GM21390 (cell line): ENCODE results near the gene PPFIBP1.

ENCODE experiments used
- ATAC-seq: cut with Tn5 transposase; IDR thresholded peaks from one replicate; pipeline ENCODE4 v1.9.1; 2021; ENCODE audit not compliant: unreplicated experiment

Gene PPFIBP1

GRCh38 chr12:27523642-27524493 is at the start of gene PPFIBP1:
PPFIBP1 (plus strand) TSS chr12:27524206; CDS start chr12:27633397, 109,191 bp downstream.
- peak; percentile 97 for ATAC-seq

- ATAC-seq, result no peak
Observed at GRCh38 chr12:27474344-27474743, 49.7 kb upstream of the PPFIBP1 start.

GRCh38 chr12:27477049-27477448 is 47.0 kb upstream of the PPFIBP1 start:
- no peak for ATAC-seq

- no peak for ATAC-seq
Observed at GRCh38 chr12:27478949-27479348, 45.1 kb upstream of the PPFIBP1 start.

GRCh38 chr12:27480016-27480415 is 44.0 kb upstream of the PPFIBP1 start:
- no peak for ATAC-seq

GRCh38 chr12:27486961-27487360 is 37.0 kb upstream of the PPFIBP1 start:
- no peak for ATAC-seq

- ATAC-seq, result no peak
Observed at GRCh38 chr12:27488479-27488878, 35.5 kb upstream of the PPFIBP1 start.

GRCh38 chr12:27491226-27491625 is 32.8 kb upstream of the PPFIBP1 start:
- no peak for ATAC-seq

- no peak for ATAC-seq
Observed at GRCh38 chr12:27493260-27493940, 30.6 kb upstream of the PPFIBP1 start.

GRCh38 chr12:27497446-27497845 is 26.6 kb upstream of the PPFIBP1 start:
- no peak for ATAC-seq

GRCh38 chr12:27498149-27498548 is 25.9 kb upstream of the PPFIBP1 start:
- ATAC-seq, result no peak

- no peak for ATAC-seq
Observed at GRCh38 chr12:27498761-27499160, 25.2 kb upstream of the PPFIBP1 start.

- no peak for ATAC-seq
Observed at GRCh38 chr12:27499377-27499776, 24.6 kb upstream of the PPFIBP1 start.

- ATAC-seq, result no peak
Observed at GRCh38 chr12:27500546-27500945, 23.5 kb upstream of the PPFIBP1 start.

GRCh38 chr12:27502021-27502435 is 22.0 kb upstream of the PPFIBP1 start:
- ATAC-seq, result no peak

GRCh38 chr12:27504507-27504906 is 19.5 kb upstream of the PPFIBP1 start:
- ATAC-seq, result no peak

GRCh38 chr12:27505109-27505508 is 18.9 kb upstream of the PPFIBP1 start:
- no peak for ATAC-seq

GRCh38 chr12:27505761-27506160 is 18.2 kb upstream of the PPFIBP1 start:
- no peak for ATAC-seq

GRCh38 chr12:27506645-27507189 is 17.3 kb upstream of the PPFIBP1 start:
- no peak for ATAC-seq

GRCh38 chr12:27508736-27509431 is 15.1 kb upstream of the PPFIBP1 start:
- ATAC-seq, result no peak

GRCh38 chr12:27511031-27511722 is 12.8 kb upstream of the PPFIBP1 start:
- no peak for ATAC-seq
